GM21367 (cell line): ENCODE results near the gene MAFG.

Experiments
- ATAC-seq: cut with Tn5 transposase; IDR thresholded peaks from one replicate; pipeline ENCODE4 v1.9.1; 2021; ENCODE audit not compliant: unreplicated experiment

The MAFG gene

DNA sequence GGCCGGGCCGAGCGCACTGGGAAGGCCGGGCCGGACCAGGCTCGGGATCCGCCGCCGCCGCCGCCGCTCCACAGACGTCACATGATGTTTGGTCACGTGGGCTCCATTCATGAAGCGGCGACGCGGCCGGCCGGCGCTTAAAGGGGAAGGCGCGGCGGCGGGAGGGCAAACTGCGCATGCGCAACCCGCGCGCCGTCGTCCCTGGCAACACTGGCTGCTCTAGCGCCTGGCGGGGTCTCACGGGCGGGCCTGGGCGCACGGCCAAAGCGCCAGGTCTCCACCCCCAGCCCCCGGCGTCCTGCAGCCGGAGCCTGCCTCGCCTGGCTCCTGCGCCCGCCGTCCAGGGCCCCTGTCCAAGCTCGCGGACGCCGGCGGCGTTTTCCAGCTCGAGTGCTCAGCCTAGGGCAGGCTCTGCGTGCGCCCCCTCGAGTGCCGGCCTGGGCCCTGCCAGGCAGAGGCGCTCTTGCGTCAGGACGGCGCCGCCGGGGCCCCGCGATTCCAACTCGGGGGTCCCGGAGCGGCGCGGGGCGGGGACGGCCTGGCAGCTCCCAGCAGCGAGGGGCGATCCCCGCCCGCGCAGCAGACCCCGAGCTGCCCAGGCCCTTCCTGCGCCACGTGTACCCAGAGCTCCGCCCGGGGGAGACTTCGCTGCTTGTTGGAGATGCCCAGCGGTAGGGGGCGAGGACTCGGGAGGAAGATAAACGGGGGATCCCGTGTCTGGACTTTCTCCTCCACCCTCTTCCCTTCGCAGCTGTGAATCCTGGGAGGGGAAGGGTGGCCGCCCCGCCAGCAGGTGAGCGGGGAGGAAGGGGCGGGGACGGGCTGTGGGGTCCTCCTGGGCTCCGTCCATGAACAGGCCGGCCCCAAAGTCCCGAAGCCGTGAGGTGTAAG lies at the start of gene MAFG:
Gene MAFG (minus strand): TSS at position 83 of the 891 bp plus-strand sequence. CDS start 4,550 bp downstream, outside the sequence.
- peak; percentile 46 for ATAC-seq

DNA sequence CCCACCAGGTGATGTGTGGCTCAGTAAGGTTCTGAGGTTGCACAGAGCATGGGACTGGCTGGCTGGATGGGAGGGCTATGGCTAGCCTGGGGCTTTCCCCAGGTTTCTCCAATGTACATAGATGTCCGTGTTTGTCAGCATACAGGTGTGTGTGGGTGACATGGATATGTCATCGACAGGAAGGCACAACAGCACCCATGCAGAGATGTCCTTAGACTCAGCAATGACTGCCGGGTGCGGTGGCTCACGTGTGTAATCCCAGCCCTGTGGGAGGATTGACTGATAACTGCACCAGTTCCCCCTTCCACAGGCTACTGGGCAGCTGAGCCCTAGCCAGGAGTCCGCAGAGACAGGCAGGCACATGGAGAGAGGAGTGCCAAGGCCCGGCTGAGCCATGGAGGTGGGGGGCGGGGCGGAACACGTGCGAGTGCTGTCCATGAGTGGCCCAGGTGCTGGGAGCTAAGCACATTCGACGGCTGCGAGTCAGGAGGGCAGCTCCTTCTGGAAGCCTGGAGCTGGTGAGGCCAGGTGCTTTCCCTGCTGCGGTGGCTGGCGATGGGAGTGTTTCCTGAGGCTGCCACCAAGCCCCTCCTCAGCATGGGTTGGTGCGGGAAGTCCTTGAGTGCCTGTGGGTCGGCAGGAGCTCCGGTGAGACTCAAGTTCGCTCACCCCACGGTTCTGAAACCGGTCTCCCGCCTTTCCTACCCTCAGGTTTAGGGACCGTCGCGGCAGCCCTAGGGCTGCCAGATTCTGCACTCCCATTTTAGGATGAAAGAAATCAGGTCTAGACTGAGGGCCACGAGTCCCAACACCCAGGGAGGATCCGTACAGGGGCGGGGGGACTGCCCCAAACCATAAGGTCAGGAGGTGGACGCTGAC lies 49.0 kb upstream of the MAFG start:
- ATAC-seq, result no peak

DNA sequence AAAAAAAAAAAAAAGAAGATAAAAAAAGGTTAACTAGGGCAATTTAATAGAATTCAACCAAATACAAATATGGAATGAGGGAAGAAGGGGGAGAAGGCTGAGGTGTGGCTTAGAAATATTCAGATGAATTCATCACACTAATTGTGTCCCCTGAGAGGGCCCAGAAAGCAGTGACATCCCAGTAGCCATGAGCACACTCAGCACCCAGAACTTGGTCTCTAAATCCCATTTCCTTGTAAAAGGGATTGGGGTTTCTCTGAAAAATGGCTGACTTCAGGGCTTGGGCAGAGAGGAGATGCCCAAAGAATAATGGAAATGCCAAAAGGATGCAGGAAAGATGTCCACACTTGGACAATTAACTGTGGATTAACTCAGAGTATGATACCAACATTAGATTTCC lies 45.9 kb upstream of the MAFG start:
- ATAC-seq, result no peak

DNA sequence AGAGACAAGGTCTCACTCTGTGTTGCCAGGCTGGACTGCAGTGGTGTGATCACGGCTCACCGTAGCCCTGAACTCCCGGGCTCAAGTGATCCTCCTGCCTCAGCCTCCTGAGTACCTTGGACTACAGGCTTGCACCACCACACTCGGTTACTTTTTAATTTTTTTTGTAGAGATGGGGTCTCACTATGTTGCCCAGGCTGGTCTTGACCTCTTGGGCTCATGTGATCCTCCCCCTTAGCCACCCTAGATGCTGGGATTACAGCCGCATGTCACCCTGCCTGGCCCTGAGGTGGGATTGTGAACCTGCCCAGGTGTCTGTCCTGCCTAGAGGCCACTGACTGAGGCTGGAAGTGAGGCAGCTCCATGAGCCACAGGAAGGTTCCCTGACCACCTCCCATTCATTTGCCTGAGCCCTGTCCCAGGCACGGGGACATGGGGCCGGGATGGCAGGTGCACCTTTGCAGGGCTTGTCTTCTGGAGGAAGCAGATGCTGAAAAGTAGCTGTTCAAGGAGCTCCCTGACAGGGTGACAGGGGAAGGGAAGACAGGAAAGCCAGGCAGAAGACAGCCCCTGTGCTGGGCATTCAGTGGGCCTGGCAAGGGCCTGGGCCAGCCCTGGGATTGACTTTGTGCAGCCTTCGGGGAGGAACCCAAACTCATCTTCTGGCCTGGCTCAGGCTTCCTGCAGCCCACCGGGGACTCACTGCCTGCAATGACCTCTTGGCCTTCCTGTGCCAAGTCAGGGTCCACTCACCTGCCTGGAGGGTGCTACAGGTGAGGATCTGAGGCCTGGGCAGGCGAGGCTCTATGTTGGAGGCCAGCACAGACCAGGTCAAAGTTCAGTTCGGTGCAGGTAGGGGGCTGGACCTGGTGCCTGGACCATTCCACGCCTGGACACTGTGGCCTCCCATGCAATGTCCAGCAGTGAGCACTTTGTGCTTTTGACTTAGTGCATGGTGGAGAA lies 41.6 kb upstream of the MAFG start:
- no peak for ATAC-seq

DNA sequence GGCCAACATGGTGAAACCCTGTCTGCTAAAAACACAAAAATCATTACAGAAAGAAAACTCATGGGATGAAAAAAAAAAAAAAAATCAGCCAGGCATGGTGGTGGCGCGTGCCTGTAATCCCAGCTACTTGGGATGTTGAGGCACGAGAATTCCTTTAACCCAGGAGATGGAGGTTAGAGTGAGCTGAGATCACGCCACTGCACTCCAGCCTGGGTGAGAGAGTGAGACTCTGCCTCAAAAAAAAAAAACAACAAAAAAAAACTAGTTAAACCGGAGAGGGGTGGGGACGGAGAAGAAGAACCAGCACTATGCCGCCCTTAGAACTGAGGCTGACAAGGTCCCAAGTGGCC lies 40.8 kb upstream of the MAFG start:
- ATAC-seq, result no peak

DNA sequence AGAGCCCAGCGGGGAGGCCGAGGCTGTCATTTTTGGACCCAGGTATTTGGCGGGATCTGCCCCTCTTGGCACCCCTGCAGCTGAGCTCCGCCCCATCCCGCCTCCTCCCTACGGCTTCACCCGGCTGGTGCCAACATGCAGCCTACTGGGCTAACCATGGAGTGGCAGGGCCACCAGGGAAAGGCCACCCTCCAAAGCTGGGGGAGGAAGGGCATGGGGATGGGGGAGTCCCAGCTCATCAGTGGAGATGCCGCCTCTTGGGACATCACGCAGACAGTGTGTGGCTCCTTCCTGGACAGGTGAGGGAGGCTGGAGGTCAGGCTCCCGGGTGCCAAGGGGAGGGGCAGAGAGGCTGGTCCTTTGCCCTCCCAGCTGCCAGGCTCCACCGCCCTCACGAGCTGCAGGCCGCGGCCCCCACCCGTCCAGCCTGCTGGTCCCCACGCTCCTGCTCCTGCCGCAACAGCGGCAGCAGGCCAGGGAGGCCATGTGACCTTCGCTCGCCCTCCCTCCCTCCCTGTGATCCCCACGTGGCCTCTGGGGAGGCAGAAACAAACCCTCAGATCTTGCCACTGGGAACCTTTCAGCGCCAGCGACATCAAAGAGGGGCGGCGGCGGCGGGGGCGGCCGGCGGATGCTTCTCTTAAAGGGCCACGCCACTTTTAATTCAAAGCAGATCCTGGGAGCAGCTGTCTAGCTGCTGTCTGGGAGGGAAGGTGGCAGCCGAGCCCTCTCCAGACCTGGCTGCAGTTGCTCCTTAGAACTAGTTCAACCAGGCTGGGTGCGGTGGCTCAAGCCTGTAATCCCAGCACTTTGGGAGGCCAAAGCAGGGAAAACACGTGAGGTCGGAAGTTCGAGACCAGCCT lies 40.2 kb upstream of the MAFG start:
- no peak for ATAC-seq

DNA sequence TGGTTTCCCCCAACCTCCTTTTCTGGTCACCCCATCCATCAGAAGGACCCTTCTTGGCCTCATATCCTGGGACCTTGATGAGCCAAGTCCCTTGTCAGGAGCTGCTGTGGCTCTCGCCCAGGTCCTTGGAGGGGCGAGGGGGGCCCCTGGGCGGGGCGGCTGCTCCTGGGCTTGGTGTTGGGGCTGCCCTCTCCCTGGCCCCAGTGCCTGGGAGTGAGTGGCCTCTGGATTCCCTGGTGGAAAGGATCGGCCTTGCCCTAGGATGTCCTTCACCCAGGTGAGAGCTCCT lies 39.7 kb upstream of the MAFG start:
- no peak for ATAC-seq

DNA sequence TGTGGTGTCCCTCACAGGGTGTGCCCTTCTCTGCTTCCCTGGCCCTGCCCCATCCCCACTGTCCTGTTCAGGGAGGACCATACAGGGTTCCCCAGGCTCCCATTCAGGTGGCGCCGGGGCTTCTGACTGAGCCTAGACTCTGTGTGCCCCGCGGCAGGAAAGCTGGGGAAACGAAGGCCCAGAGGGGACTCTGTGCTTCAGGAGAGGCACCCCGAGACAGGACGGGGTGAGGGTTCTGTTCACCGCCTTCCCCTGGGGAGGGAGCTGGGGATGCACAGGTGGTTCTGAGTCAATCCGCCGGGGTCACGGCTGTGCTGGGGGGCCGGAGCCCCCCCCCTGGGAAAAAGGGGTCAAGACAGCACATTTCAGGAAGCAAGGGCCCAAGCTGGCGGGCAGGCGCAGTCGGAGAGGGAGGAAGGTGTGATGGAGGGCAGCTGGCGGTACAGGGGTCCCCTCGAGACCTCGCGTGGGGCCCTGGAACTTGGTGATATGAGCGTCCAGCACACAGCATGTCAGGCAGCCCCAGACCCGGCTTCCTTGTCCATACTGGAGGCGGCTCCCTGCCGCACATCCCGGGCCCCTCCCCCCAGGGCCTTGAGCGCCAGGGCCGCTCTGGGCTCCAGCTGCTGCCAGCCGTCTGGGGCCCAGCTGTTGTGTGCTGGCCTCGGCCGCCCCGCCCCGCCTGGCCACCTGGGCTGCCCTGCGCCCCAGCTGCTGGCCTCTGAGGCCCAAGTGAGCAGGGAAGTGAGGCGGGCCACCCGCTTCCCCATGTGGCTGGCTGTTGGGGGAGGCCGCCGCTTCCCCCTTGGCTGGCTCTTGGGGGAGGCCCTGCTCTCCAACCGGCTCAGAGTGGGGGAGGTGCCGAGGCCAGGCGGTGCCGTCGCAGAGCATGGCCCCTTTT lies 39.1 kb upstream of the MAFG start:
- ATAC-seq, result no peak

DNA sequence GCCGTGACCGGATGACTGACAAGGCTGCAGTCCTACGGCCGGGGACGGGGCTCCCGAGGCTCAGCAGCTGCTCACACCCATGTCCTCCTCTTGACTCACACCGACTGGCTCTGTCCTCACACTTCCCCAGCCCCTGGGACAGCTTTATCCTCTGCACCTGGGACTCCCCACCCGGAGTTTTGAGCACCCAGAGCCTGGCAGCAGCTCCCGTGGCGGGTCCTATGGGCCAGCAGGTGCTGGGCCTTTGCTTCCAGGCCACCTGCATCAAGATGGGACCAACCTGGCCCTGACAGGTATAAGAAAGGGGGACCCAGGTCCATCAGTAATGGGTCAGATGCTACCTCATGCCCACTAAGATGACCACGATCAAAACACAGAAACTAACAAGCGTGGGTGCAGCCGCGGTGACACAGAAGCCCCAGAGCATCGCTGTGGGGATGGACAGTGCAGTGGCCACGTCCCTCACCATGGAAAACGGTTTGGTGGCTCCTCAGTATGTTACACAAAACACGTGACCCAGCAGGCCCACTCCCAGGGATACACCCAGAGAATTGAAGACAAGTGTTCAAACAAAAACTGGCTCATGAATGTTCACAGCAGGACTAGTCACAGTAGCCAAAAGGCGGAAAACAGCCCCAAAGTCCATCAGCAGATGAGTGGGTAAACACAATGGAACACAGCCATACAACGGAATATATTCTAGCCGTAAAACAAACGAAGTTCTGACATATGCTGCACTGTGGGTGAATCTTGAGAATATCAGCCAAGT lies 36.7 kb upstream of the MAFG start:
- ATAC-seq, result no peak

DNA sequence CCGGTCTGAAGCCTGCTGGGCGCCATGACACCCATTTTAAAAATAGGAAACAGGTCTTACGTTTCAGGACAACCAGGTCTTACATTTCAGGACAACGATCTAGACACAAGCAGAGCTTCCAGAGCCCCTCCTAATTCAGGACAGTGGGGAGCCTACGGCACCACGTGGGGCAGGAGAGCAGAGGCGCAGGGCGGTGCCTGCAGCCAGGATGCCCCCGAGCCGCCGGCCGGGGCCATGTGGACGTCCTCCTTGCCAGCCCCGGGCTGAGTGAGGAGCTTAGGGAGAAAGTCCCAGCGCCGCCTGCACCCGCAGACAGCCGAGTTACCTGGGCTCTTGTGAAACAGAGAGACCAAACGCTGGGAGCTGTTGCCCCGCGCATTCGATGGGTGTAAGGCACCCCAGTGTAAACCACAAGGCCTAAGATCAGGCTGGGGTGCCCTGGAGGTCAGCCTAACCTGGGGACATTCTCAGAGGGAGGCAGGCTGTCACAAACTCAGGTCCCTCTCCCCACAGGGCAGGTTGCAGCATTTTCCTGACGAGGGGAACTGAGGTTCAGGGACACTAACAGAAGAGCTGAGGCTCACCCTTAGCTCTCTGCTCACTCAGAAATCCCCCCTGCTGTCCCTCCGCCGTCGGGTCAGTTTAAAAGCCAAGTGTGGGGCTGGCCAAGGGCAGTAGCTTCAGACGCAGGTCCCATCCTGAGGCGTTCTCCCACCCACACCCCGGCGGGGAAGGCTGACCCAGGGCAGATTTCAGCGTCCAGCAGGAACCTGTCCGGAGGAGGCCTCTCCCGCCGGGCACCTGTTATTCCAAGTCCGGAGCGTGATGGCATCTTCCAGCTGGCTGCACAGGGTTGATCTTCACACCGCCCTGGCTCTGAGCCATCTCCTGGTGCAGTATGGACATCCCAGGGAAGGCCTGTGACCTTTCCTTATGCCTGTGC lies 35.2 kb upstream of the MAFG start:
- ATAC-seq, result no peak

DNA sequence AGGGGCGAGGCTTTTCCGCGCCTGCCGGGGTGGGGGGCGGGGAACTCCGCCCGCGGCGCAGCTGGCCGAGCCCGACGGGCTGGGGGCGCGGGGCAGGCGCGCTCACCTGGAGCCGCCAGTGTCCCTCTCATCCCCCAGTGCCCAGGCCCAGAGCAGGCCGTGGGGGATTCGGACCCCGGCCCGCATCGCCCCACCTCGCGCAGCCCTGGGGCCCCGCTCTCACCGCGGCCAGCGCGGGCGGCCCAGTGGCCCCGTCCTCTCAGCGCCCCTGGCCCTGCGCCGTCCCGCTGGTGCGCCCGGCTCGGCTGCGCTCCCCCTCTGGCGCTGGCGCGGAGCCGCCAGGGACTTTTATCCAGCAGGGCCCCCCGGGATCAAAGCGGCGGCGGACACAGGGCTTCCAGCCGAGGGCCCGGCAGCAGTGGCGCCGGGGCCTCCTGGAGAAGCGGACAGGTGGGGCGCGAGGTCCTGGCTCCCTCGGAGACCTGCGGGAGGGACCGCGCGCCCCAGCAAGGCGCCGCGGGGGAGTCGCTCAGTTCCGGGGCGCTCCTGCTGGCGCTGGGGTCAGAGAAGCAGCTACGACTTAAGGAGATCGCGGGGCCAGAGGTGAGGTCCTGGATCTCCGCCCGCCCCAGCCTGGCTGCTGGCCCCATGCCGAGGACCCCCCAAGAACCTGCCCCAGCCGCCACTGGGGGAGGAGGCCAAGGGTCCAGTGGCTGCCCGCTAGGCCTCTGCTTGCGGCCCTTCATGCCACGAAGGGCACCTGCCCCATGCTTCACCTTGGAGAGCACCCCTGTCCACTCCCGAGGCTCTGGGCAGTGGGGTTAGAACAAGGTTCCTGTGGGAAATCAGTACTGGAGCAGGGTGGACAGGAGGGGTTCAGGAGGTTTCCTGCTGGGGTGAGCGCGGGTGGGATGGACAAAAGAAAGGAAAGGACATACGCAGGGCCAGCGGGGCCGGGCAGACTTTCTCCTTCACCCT lies 34.3 kb upstream of the MAFG start:
- no peak for ATAC-seq

DNA sequence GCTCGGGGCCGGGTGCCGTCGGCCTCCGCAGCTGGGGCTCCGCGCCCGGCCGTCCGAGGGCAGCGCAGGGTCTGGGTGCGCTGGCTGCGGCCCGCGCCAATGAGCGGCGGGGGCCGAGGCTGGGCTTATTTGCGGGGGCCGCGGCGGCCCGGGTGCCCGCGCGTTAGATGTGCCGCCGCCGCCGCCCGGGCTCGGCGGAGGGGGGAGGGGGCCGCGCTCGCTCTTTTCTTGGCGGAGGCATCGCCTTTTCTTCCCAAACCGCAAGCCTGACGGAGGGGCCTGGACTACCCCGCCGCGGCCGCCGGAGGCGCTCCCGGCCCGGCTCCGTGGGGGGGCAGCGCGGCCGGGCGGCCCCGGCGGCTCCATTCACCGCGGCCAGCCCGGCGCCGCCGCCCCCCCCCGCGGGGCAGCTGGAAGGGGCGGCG lies 33.6 kb upstream of the MAFG start, which contains the start of gene NOTUM:
Gene NOTUM (minus strand): TSS at position 101 of the 425 bp plus-strand sequence. CDS start 278 bp downstream, outside the sequence.
- no peak for ATAC-seq

DNA sequence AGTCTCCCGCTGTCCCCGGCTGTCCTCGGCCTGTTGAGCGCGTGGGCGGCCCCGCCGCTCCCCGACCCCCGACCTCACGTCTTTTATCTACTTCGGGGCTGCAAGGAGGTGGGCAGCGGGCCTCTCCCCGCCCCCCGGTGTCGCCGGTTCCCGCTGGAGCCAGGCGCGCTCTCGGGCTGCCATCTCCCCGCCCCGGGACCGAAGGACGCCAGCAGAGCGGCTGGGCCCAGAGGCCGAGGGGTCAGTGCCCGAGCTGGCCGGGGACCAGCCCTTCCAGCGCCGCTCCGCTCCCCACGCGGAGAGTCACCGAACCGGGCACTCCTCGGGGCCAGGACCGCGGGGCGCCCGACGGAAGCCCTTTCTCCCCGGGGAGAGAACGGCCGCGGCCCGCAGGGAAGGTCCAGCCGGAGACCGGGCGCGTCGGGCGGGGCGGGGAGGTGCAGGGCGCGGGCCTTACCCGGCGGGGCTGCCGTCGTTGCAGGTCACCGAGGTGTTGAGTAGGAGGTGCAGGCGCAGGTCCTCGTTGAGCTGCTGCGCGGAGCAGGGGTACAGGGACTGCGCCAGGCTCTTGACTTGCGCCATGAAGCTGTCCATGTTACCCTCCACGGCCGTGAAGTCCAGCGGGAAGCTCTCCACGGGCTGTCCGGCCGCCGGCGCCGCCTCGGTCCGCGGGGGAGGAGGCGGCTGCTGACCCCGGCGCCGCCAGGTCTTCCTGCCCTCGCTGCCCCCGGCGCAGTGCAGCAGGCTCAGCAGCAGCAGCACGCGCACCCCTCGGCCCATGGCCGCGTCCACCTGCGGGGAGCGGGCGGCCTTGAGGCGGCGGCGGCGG lies 32.8 kb upstream of the MAFG start:
- no peak for ATAC-seq

DNA sequence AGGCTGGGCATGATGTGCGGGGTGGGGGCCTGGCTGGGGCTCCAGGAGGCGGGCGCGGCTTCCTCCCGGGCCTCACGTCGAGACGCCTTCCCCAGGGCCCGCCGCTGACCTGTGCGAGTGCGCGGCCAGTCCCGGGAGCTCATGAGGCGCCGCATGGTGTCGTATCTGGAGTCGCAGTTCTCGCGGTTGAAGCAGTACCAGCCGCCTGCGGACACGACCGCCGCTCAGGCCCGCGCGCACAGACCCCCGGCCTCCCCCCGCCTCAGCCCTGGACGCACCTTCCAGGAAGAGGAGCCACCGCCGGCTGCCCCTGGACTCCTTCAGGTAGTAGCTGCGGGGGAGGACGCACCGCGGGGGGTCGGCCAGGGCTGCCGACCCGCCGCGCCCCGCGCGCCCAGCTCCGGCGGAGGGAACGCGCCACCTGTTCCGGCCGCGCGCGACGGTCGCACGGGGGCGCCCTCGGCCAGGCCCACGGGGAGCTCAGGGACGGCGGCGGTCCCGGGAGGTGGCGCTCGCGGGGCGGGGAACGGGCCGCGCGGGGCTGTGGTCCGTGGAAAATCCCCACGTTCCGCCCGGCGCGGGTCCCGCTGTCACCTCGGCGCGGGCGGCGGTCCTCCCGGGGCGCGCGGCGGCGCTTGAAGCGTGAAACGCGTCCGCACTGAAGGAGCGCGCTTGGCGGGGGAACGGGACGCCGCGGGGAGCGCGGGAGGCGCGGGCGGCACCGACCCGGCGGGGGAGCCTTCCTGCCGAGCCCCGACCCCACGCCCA lies 32.0 kb upstream of the MAFG start:
- no peak for ATAC-seq
